ENCODE data around the gene ATP2B3. TPM values are rescaled to one million over a fixed set of nuclear protein-coding genes. Genes with fewer than 3 reads are reported as not detected.

ATP2B3 gene
- total and polyA plus RNA-seq, 2 experiments from 2014 or later = 0.17 TPM; not detected in 1

Other genes starting within 250 kb of the ATP2B3 start
- gene PNMA6F, start 195.9 kb upstream of the ATP2B3 start, total RNA-seq (2014; rRNA removed; shearing (Covaris generic)) = 0.78 and 0.83 TPM in 2 replicates
- gene PNMA6F, start 195.9 kb upstream of the ATP2B3 start, polyA plus RNA-seq (2016; fragmentation: Nextera tagmentation; extraction: Ambion mirVana) = 0.06 and 0.09 TPM in 2 replicates
- gene ZNF275, start 183.5 kb upstream of the ATP2B3 start, total RNA-seq (2014; rRNA removed; shearing (Covaris generic)) = 12.3 and 13.0 TPM in 2 replicates
- 3.2 TPM in 2 replicates for gene ZNF275, start 183.5 kb upstream of the ATP2B3 start, polyA plus RNA-seq (2016; fragmentation: Nextera tagmentation; extraction: Ambion mirVana)
- not detected in 2 replicates for gene PNMA6E, start 116.3 kb upstream of the ATP2B3 start, total RNA-seq (2014; rRNA removed; shearing (Covaris generic))
- not detected in 2 replicates for gene PNMA6E, start 116.3 kb upstream of the ATP2B3 start, polyA plus RNA-seq (2016; fragmentation: Nextera tagmentation; extraction: Ambion mirVana)
- 0.27 and 0.52 TPM in 2 replicates for gene ZFP92, start 106.2 kb upstream of the ATP2B3 start, total RNA-seq (2014; rRNA removed; shearing (Covaris generic))
- gene ZFP92, start 106.2 kb upstream of the ATP2B3 start, polyA plus RNA-seq (2016; fragmentation: Nextera tagmentation; extraction: Ambion mirVana) = 0.05 TPM in 2 replicates
- 1.7 and 4.6 TPM in 2 replicates for gene TREX2, start 71.6 kb upstream of the ATP2B3 start, total RNA-seq (2014; rRNA removed; shearing (Covaris generic))
- 0.28 and 0.81 TPM in 2 replicates for gene TREX2, start 71.6 kb upstream of the ATP2B3 start, polyA plus RNA-seq (2016; fragmentation: Nextera tagmentation; extraction: Ambion mirVana)
- gene HAUS7, start 47.1 kb upstream of the ATP2B3 start, total RNA-seq (2014; rRNA removed; shearing (Covaris generic)) = 48.8 and 59.8 TPM in 2 replicates
- gene HAUS7, start 47.1 kb upstream of the ATP2B3 start, polyA plus RNA-seq (2016; fragmentation: Nextera tagmentation; extraction: Ambion mirVana) = 77.9 and 78.8 TPM in 2 replicates
- gene BGN, start 22.7 kb upstream of the ATP2B3 start, total RNA-seq (2014; rRNA removed; shearing (Covaris generic)) = 0.23 and 0.87 TPM in 2 replicates
- 0.71 and 1.8 TPM in 2 replicates for gene BGN, start 22.7 kb upstream of the ATP2B3 start, polyA plus RNA-seq (2016; fragmentation: Nextera tagmentation; extraction: Ambion mirVana)
- 18.3 and 30.2 TPM in 2 replicates for gene CCNQ, start 81.5 kb downstream of the ATP2B3 start, total RNA-seq (2014; rRNA removed; shearing (Covaris generic))
- 19.4 and 23.9 TPM in 2 replicates for gene CCNQ, start 81.5 kb downstream of the ATP2B3 start, polyA plus RNA-seq (2016; fragmentation: Nextera tagmentation; extraction: Ambion mirVana)
- 3.4 and 3.9 TPM in 2 replicates for gene DUSP9, start 129.6 kb downstream of the ATP2B3 start, total RNA-seq (2014; rRNA removed; shearing (Covaris generic))
- 0.54 and 0.71 TPM in 2 replicates for gene DUSP9, start 129.6 kb downstream of the ATP2B3 start, polyA plus RNA-seq (2016; fragmentation: Nextera tagmentation; extraction: Ambion mirVana)
- 5.4 and 11.9 TPM in 2 replicates for gene PNCK, start 156.2 kb downstream of the ATP2B3 start, total RNA-seq (2014; rRNA removed; shearing (Covaris generic))
- gene PNCK, start 156.2 kb downstream of the ATP2B3 start, polyA plus RNA-seq (2016; fragmentation: Nextera tagmentation; extraction: Ambion mirVana) = 3.0 and 3.5 TPM in 2 replicates
- 61.9 and 68.6 TPM in 2 replicates for gene SLC6A8, start 170.3 kb downstream of the ATP2B3 start, total RNA-seq (2014; rRNA removed; shearing (Covaris generic))
- 19.5 and 22.2 TPM in 2 replicates for gene SLC6A8, start 170.3 kb downstream of the ATP2B3 start, polyA plus RNA-seq (2016; fragmentation: Nextera tagmentation; extraction: Ambion mirVana)
- 85.0 and 104 TPM in 2 replicates for gene BCAP31, start 206.7 kb downstream of the ATP2B3 start, total RNA-seq (2014; rRNA removed; shearing (Covaris generic))
- 136 and 145 TPM in 2 replicates for gene BCAP31, start 206.7 kb downstream of the ATP2B3 start, polyA plus RNA-seq (2016; fragmentation: Nextera tagmentation; extraction: Ambion mirVana)
- 4.0 and 8.9 TPM in 2 replicates for gene ABCD1, start 207.2 kb downstream of the ATP2B3 start, total RNA-seq (2014; rRNA removed; shearing (Covaris generic))
- 2.4 and 2.9 TPM in 2 replicates for gene ABCD1, start 207.2 kb downstream of the ATP2B3 start, polyA plus RNA-seq (2016; fragmentation: Nextera tagmentation; extraction: Ambion mirVana)
- 3.2 and 4.1 TPM in 2 replicates for gene PLXNB3, start 246.6 kb downstream of the ATP2B3 start, total RNA-seq (2014; rRNA removed; shearing (Covaris generic))
- 0.30 and 0.70 TPM in 2 replicates for gene PLXNB3, start 246.6 kb downstream of the ATP2B3 start, polyA plus RNA-seq (2016; fragmentation: Nextera tagmentation; extraction: Ambion mirVana)

All from GM23338 (cell line).